ENCODE measurements around the gene ZFYVE28.

ZFYVE28 gene

DNA sequence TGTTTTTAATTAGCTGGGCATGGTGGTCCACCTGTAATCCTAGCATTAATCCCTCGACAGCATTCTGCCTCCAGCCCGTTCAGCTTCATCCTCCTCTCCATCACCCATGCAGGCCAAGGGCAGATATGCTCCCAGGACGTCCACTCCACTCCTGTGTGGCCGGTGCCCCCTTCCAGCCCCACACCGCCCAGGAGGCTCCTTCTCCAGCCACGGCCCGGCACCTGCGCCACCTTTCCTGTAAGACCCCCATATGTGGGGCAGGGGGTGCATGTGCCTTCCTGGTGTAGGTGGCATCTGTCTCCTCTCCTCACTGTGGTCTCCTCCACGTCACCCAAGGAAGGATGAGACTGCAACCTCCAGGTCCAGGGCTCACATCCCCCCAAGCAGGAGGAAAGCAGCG is 99.6 kb downstream of the ZFYVE28 start:
- no peaks in the 10 kb centered on the region for H3K36me3 ChIP-seq (ENCODE audit: low read length)
- H3K9ac ChIP-seq (ENCODE audit: low read length) = no peak overlapping the region
- H3K79me2 ChIP-seq (ENCODE audit: insufficient read depth, low read length) = no peaks in the 10 kb centered on the region
- H3K4me2 ChIP-seq (ENCODE audit: low read depth, low read length, poor library complexity, severe bottlenecking) = no peak overlapping the region
- H3K9me3 ChIP-seq (ENCODE audit: insufficient read depth, low read length) = no peaks in the 10 kb centered on the region
- no peaks in the 10 kb centered on the region for H3K27me3 ChIP-seq (ENCODE audit: low read length)
- H3K9me2 ChIP-seq (replicated peaks; ENCODE audit: insufficient read depth, low read length) = no peaks in the 10 kb centered on the region
- H4K20me1 ChIP-seq (ENCODE audit: low read depth, low read length) = no peaks in the 10 kb centered on the region
- H2AFZ ChIP-seq (ENCODE audit: low read depth, low read length, severe bottlenecking) = no peak overlapping the region
- H3F3A ChIP-seq (ENCODE audit: insufficient read depth) = no peaks in the 10 kb centered on the region
- H3K4me3 ChIP-seq (ENCODE audit: insufficient read depth, low read length, poor library complexity, severe bottlenecking) = no peak overlapping the region
- TF ChIP-seq, protein P1, sequence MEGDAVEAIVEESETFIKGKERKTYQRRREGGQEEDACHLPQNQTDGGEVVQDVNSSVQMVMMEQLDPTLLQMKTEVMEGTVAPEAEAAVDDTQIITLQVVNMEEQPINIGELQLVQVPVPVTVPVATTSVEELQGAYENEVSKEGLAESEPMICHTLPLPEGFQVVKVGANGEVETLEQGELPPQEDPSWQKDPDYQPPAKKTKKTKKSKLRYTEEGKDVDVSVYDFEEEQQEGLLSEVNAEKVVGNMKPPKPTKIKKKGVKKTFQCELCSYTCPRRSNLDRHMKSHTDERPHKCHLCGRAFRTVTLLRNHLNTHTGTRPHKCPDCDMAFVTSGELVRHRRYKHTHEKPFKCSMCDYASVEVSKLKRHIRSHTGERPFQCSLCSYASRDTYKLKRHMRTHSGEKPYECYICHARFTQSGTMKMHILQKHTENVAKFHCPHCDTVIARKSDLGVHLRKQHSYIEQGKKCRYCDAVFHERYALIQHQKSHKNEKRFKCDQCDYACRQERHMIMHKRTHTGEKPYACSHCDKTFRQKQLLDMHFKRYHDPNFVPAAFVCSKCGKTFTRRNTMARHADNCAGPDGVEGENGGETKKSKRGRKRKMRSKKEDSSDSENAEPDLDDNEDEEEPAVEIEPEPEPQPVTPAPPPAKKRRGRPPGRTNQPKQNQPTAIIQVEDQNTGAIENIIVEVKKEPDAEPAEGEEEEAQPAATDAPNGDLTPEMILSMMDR (IDR thresholded peaks at IDR 0.05; ENCODE audit: insufficient read depth, low read length, poor library complexity, severe bottlenecking) = no peak
- no peak for TF ChIP-seq EZH2phosphoT487 (conservative IDR thresholded peaks at IDR 0.05; ENCODE audit: low read length)
- H3K27ac ChIP-seq (ENCODE audit: low read depth, low read length) = no peak overlapping the region

DNA sequence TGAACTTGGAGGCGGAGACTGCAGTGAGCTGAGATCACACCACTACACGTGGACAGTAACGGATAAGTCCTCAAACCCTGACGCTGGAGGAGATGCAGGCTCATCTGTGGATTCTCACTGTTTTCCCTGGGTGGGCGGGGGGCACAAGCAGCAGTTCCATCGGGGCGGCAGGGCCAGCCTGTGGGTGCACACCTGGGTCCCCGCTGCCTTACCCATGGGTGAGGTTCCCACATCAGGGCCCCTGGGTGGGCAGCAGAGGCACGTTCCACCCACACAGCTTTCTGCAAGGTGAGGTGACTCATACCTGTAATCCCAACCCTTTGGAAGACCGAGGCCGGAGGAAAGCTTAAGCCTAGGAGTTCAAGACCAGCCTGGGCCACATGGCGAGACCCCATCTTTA is 100.0 kb downstream of the ZFYVE28 start:
- no peaks in the 10 kb centered on the region for H3K27me3 ChIP-seq (ENCODE audit: low read length)

GRCh38 chr4:2313366-2313765 is 105.1 kb downstream of the ZFYVE28 start:
- H3K4me2 ChIP-seq (ENCODE audit: low read depth, low read length, poor library complexity, severe bottlenecking) = no peak overlapping the region
- H2AFZ ChIP-seq (ENCODE audit: low read depth, low read length, severe bottlenecking) = no peak overlapping the region
- H3K27me3 ChIP-seq (ENCODE audit: low read length) = no peaks in the 10 kb centered on the region; the same call in 1 of the 2 replicates
- no peaks in the 10 kb centered on the region for H3K36me3 ChIP-seq (ENCODE audit: low read length)
- H3K27ac ChIP-seq (ENCODE audit: low read depth, low read length) = no peak overlapping the region
- TF ChIP-seq EZH2phosphoT487 (conservative IDR thresholded peaks at IDR 0.05; ENCODE audit: low read length) = no peak
- TF ChIP-seq, protein P1 (IDR thresholded peaks at IDR 0.05; ENCODE audit: insufficient read depth, low read length, poor library complexity, severe bottlenecking) = no peak
- no peak overlapping the region for H3K9ac ChIP-seq (ENCODE audit: low read length)
- no peaks in the 10 kb centered on the region for H3K9me2 ChIP-seq (replicated peaks; ENCODE audit: insufficient read depth, low read length)
- no peaks in the 10 kb centered on the region for H4K20me1 ChIP-seq (ENCODE audit: low read depth, low read length)
- no peak overlapping the region for H3K4me3 ChIP-seq (ENCODE audit: insufficient read depth, low read length, poor library complexity, severe bottlenecking)
- no peaks in the 10 kb centered on the region for H3K79me2 ChIP-seq (ENCODE audit: insufficient read depth, low read length)
- no peaks in the 10 kb centered on the region for H3K9me3 ChIP-seq (ENCODE audit: insufficient read depth, low read length)
- no peaks in the 10 kb centered on the region for H3F3A ChIP-seq (ENCODE audit: insufficient read depth)

More for the DNA sequence above, 100.0 kb downstream of the ZFYVE28 start:
- Histone ChIP-seq H2AFZ (ENCODE audit: low read depth, low read length, severe bottlenecking) (no peak overlapping the region), H3K4me2 (ENCODE audit: low read depth, low read length, poor library complexity, severe bottlenecking) (no peak overlapping the region), H3K36me3 (ENCODE audit: low read length) (no peaks in the 10 kb centered on the region), H3K27ac (ENCODE audit: low read depth, low read length) (no peak overlapping the region), H4K20me1 (ENCODE audit: low read depth, low read length) (no peaks in the 10 kb centered on the region), H3K9ac (ENCODE audit: low read length) (no peak overlapping the region), H3K79me2 (ENCODE audit: insufficient read depth, low read length) (no peaks in the 10 kb centered on the region), H3F3A (ENCODE audit: insufficient read depth) (no peaks in the 10 kb centered on the region), H3K9me2 (replicated peaks; ENCODE audit: insufficient read depth, low read length) (no peaks in the 10 kb centered on the region), H3K9me3 (ENCODE audit: insufficient read depth, low read length) (no peaks in the 10 kb centered on the region), H3K4me3 (ENCODE audit: insufficient read depth, low read length, poor library complexity, severe bottlenecking) (no peak overlapping the region)
- no peak for TF ChIP-seq EZH2phosphoT487 (conservative IDR thresholded peaks at IDR 0.05; ENCODE audit: low read length)
- TF ChIP-seq, protein P1 (IDR thresholded peaks at IDR 0.05; ENCODE audit: insufficient read depth, low read length, poor library complexity, severe bottlenecking) = no peak

Data from SU-DHL-6 (cell line).